Measurements from ENCODE around the gene CYB561. TPM values are rescaled to one million over a fixed set of nuclear protein-coding genes. Genes with fewer than 3 reads are reported as not detected.

Gene CYB561
- total RNA-seq, 6 experiments from 2014 or later, result 7.4 to 21.9 (median 11.4) TPM

DNA sequence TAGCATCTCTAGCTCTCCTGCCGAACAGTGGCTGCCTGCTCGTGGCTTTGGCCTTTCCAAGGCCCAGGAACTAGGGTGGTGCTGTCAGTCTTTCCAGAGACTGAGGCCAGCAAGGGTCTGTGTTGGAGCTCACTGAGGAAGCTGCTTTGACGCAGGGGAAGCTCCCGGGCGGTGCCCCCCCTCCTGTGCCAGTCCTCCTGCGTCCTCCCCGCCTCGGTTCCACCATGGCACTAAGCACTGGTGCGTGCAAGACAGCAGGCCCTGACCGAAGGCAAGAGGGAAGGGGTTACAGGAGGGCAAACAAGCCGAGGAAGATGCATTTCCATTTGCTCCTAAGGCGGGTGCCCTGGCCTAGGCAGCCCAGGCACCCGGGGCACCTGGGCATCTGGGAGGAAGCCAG is 4.5 kb downstream of the CYB561 start:
- Histone ChIP-seq H3K4me3 (no peak overlapping the region), H3K36me3 (no peaks in the 10 kb centered on the region), H3K27me3 (no peaks in the 10 kb centered on the region), H3K27ac (no peak overlapping the region), H3K4me1 (no peaks in the 10 kb centered on the region), H3K9me3 (no peaks in the 10 kb centered on the region)
- 60% methylated on average over 1 of the region's 13 CpGs for WGBS (ENCODE audit: insufficient coverage, low coverage, low lambda C conversion rate, missing lambda C conversion rate)
- intact Hi-C loops (cut with DNase I), result no loop called here
- ATAC-seq (no peak), DNase-seq (no peak)
- TF ChIP-seq POLR2A (IDR thresholded peaks at IDR 0.05), result no peak
- TF ChIP-seq CTCF (IDR thresholded peaks at IDR 0.05), result no peak

- no peaks in the 10 kb centered on the region for H3K9me3 ChIP-seq
- H3K27ac ChIP-seq, result no peak overlapping the region
- WGBS (ENCODE audit: insufficient coverage, low coverage, low lambda C conversion rate, missing lambda C conversion rate), result 67% methylated on average over 4 of the region's 16 CpGs
- no peaks in the 10 kb centered on the region for H3K36me3 ChIP-seq
- no peak for TF ChIP-seq POLR2A (IDR thresholded peaks at IDR 0.05)
- ATAC-seq, result no peak
- H3K4me1 ChIP-seq, result no peaks in the 10 kb centered on the region
- no peak for DNase-seq
- H3K4me3 ChIP-seq, result no peak overlapping the region
- no peaks in the 10 kb centered on the region for H3K27me3 ChIP-seq
- intact Hi-C loops (cut with DNase I), result no loop called here
Observed at GRCh38 chr17:63440770-63441335, 5.3 kb downstream of the CYB561 start.

DNA sequence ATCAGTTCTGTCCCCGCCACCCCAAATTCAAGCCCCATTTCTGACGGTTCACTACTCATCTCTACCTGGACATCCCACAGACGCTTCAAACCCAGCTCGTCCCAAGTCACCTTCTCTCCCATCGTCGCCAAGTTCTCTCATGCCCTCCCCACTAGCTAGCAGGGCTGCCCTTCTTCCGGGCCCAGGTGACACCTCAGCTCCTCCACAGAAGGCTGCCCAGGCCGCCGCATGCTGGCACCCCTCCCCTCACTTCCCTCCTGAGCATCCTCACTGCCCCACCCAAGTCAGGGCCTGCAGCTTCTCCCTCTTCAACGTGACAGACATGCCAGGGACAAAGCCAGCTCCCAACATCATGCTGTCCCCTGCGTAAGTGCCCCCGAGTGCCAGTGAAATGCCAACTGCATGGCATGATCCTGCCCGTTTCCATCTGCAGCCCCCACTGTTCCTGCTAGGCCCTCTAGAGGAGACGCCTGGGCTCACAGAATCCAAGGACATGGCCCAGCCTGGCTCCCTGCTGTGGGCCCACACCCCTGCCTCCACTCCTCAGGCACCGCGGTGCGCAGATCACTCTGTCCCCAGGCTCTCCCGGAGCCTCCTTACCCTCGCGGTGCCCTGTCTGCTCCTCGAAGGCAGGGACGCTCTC is 5.9 kb downstream of the CYB561 start:
- H3K9me3 ChIP-seq, result no peaks in the 10 kb centered on the region
- no peak overlapping the region for H3K4me3 ChIP-seq
- ATAC-seq (no peak), DNase-seq (peak in 2 of 3 donors; percentile 19 to 56)
- H3K4me1 ChIP-seq, result peaks cover 0 to 6% (median 0%) of the 10 kb centered on the region in 4 donors
- peak overlapping the region in 1 of 3 donors; percentile 43 for H3K27ac ChIP-seq
- intact Hi-C loops (cut with DNase I), result no loop called here
- no peak for TF ChIP-seq CTCF (IDR thresholded peaks at IDR 0.05)
- no peak for TF ChIP-seq POLR2A (IDR thresholded peaks at IDR 0.05)
- no peaks in the 10 kb centered on the region for H3K27me3 ChIP-seq
- no peaks in the 10 kb centered on the region for H3K36me3 ChIP-seq
- 71% methylated on average over 17 of the region's 22 CpGs for WGBS (ENCODE audit: insufficient coverage, low coverage, low lambda C conversion rate, missing lambda C conversion rate)

GRCh38 chr17:63439687-63440086 is 6.4 kb downstream of the CYB561 start:
- peak in 3 of 4 donors; percentile 20 to 39 (median 22) for ATAC-seq
- peaks cover 0 to 9% (median 0%) of the 10 kb centered on the region in 4 donors for H3K4me1 ChIP-seq
- DNase-seq, result no peak
- no peak overlapping the region for H3K4me3 ChIP-seq
- H3K9me3 ChIP-seq, result no peaks in the 10 kb centered on the region
- WGBS (ENCODE audit: insufficient coverage, low coverage, low lambda C conversion rate, missing lambda C conversion rate), result 38% methylated on average over 8 of the region's 8 CpGs
- H3K36me3 ChIP-seq, result no peaks in the 10 kb centered on the region
- H3K27me3 ChIP-seq, result no peaks in the 10 kb centered on the region
- TF ChIP-seq CTCF (IDR thresholded peaks at IDR 0.05), result no peak
- no peak for TF ChIP-seq POLR2A (IDR thresholded peaks at IDR 0.05)
- intact Hi-C loops (cut with DNase I), result no loop called here
- peak overlapping the region in 2 of 3 donors; percentile 43 to 51 for H3K27ac ChIP-seq

Data from right lobe of liver (tissue), 6 donors.